Breast epithelium (tissue), 3 donors: ENCODE measurements around the gene RAD51C.

Source experiments
- POLR2A ChIP-seq: fragments of 450-650 bp; IDR thresholded peaks from one replicate; pipeline ENCODE4 v1.6.1; 2016; ENCODE audit warnings: antibody characterized with exemption, mild to moderate bottlenecking, moderate library complexity
- TF ChIP-seq, protein P1 (sequence below), 3 donors: fragments of 450-650 bp; IDR thresholded peaks; one replicate each; pipeline ENCODE4 v1.5.1; 2016 to 2017; ENCODE audit warnings: antibody characterized with exemption in 3 of 3, mild to moderate bottlenecking in 3 of 3, moderate library complexity in 3 of 3

GRCh38 chr17:58665946-58666857, 26.2 kb upstream of the RAD51C start:
- TF ChIP-seq, protein P1, sequence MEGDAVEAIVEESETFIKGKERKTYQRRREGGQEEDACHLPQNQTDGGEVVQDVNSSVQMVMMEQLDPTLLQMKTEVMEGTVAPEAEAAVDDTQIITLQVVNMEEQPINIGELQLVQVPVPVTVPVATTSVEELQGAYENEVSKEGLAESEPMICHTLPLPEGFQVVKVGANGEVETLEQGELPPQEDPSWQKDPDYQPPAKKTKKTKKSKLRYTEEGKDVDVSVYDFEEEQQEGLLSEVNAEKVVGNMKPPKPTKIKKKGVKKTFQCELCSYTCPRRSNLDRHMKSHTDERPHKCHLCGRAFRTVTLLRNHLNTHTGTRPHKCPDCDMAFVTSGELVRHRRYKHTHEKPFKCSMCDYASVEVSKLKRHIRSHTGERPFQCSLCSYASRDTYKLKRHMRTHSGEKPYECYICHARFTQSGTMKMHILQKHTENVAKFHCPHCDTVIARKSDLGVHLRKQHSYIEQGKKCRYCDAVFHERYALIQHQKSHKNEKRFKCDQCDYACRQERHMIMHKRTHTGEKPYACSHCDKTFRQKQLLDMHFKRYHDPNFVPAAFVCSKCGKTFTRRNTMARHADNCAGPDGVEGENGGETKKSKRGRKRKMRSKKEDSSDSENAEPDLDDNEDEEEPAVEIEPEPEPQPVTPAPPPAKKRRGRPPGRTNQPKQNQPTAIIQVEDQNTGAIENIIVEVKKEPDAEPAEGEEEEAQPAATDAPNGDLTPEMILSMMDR (IDR thresholded peaks at IDR 0.05): no peak
- no peak for TF ChIP-seq POLR2A
